K562 (cell line): Measurements from ENCODE around the gene RPS28. TPM values are rescaled to one million over a fixed set of nuclear protein-coding genes. Genes with fewer than 3 reads are reported as not detected.

ENCODE experiments used
- CEBPG ChIP-seq, 3 experiments: fragments of 200-800 bp in 1 of 3; sonication (Bioruptor generic) in 1 of 3; sonication (generic) in 1 of 3; formaldehyde crosslinking in 1 of 3; IDR thresholded peaks in 2 of 3; conservative IDR thresholded peaks in 1 of 3; 2 replicates each; pipeline versions ENCODE4 v1.6.1 to v1.8.0; 2016 to 2022; ENCODE audit warnings: missing compliant biosample characterization in 2 of 3, missing genetic modification characterization in 2 of 3, mild to moderate bottlenecking in 1 of 3, missing genetic modification reagents in 1 of 3
- EGR1 ChIP-seq: fragments of 450-650 bp; conservative IDR thresholded peaks from 2 replicates; pipeline ENCODE4 v1.6.1; 2017; ENCODE audit warnings: mild to moderate bottlenecking
- ELF4 ChIP-seq: fragments of 450-650 bp; formaldehyde crosslinking; IDR thresholded peaks from 2 replicates; pipeline ENCODE4 v1.4.0; 2022; ENCODE audit warnings: missing genetic modification characterization
- FOXJ2 ChIP-seq: fragments of 200-800 bp; sonication (Bioruptor generic); IDR thresholded peaks from 2 replicates; pipeline ENCODE4 v1.6.1; 2016; ENCODE audit warnings: missing genetic modification characterization, missing compliant biosample characterization
- GATA2 ChIP-seq: sonication (generic); formaldehyde crosslinking; IDR thresholded peaks from 2 replicates; pipeline ENCODE4 v1.4.0; 2020; ENCODE audit warnings: mild to moderate bottlenecking, missing genetic modification reagents
- KHSRP ChIP-seq: fragments of 450-650 bp; IDR thresholded peaks from 2 replicates; pipeline ENCODE4 v1.6.1; 2017
- MAFG ChIP-seq: fragments of 450-650 bp; conservative IDR thresholded peaks from 2 replicates; pipeline ENCODE4 v1.6.1; 2016; ENCODE audit warnings: missing genetic modification characterization, missing compliant biosample characterization
- MTA3 ChIP-seq: fragments of 450-650 bp; formaldehyde crosslinking; IDR thresholded peaks from 2 replicates; pipeline ENCODE4 v1.6.1; 2017; ENCODE audit warnings: mild to moderate bottlenecking, borderline replicate concordance
- PHB ChIP-seq: fragments of 250-450 bp; sonication (Bioruptor Pico); IDR thresholded peaks from 2 replicates; pipeline ENCODE4 v1.5.0; 2021
- PHF8 ChIP-seq: fragments of 200-600 bp; sonication (generic); IDR thresholded peaks from 2 replicates; pipeline ENCODE4 v1.6.1; 2012; ENCODE audit warnings: mixed run types, mild to moderate bottlenecking, inconsistent platforms, low read length, moderate library complexity, borderline replicate concordance
- RFX7 ChIP-seq: fragments of 250-450 bp; sonication (Bioruptor Pico); IDR thresholded peaks from 2 replicates; pipeline ENCODE4 v1.5.1; 2021; ENCODE audit warnings: mild to moderate bottlenecking
- SAFB ChIP-seq: fragments of 200-400 bp; formaldehyde crosslinking; IDR thresholded peaks from 2 replicates; pipeline ENCODE4 v1.6.1; 2017; ENCODE audit warnings: low read depth, low read length, borderline replicate concordance
- SIN3A ChIP-seq, 2 experiments: fragments of 150-350 bp in 1 of 2; IDR thresholded peaks; 2 replicates each; pipeline ENCODE4 v1.6.1; 2011 to 2016; ENCODE audit warnings: borderline replicate concordance in 2 of 2, low read depth in 2 of 2, low read length in 2 of 2, mild to moderate bottlenecking in 2 of 2, moderate library complexity in 2 of 2; ENCODE audit not compliant: control insufficient read depth in 1 of 2
- U2AF2 ChIP-seq: fragments of 200-400 bp; formaldehyde crosslinking; optimal IDR thresholded peaks from 2 replicates; pipeline ENCODE3; 2017; ENCODE audit warnings: low read depth, mild to moderate bottlenecking, low read length
- XRCC4 ChIP-seq: IDR thresholded peaks from one replicate; pipeline ENCODE4 v1.6.1; 2011; ENCODE audit not compliant: insufficient read depth, insufficient read length; ENCODE audit errors: extremely low read depth
- XRCC5 ChIP-seq: fragments of 200-400 bp; formaldehyde crosslinking; IDR thresholded peaks from 2 replicates; pipeline ENCODE4 v1.6.1; 2017; ENCODE audit warnings: low read depth, mild to moderate bottlenecking, low read length
- ZBTB8A ChIP-seq: fragments of 450-650 bp; IDR thresholded peaks from 2 replicates; pipeline ENCODE4 v1.6.1; 2018; ENCODE audit warnings: mild to moderate bottlenecking, moderate library complexity; ENCODE audit not compliant: partially characterized antibody
- ZNF717 ChIP-seq: fragments of 250-450 bp; sonication (Bioruptor Pico); IDR thresholded peaks from 2 replicates; pipeline ENCODE4 v1.5.0; 2021
- ZNF75A ChIP-seq: fragments of 450-650 bp; formaldehyde crosslinking; IDR thresholded peaks from 2 replicates; pipeline ENCODE4 v1.4.0; 2020; ENCODE audit warnings: mild to moderate bottlenecking
- ZNF76 ChIP-seq: fragments of 250-450 bp; sonication (Bioruptor Pico); IDR thresholded peaks from 2 replicates; pipeline ENCODE4 v1.4.0; 2020; ENCODE audit warnings: mild to moderate bottlenecking, moderate library complexity, borderline replicate concordance
- polyA plus RNA-seq, 8 experiments: library from polyadenylated mRNA; depleted of rRNA in 4 of 8; stranded (reverse) in 5 of 8; unstranded in 3 of 8; fragments of >200 nt; fragmentation: Nextera tagmentation in 2 of 8; fragmentation: Illumina TruSeq in 1 of 8; extraction: Ambion mirVana in 2 of 8; extraction: Trizol in 1 of 8; gene quantifications; 2 replicates each; pipeline versions ENCODE4 v1.2.1 to v1.2.3, GENCODE V29; 2011 to 2014; ENCODE audit warnings: inconsistent platforms in 1 of 8, missing spikeins in 1 of 8
- total RNA-seq, 7 experiments: library from RNA; depleted of rRNA in 6 of 7; stranded (reverse); fragments of >200 nt in 6 of 7; fragmentation: Illumina TruSeq in 2 of 7; extraction: Trizol in 2 of 7; gene quantifications; 2 replicates each; pipeline versions ENCODE4 v1.2.1 to v1.2.3, GENCODE V29; 2011 to 2021; ENCODE audit warnings: low replicate concordance in 1 of 7
- TF ChIP-seq, protein P1 (sequence below), 2 experiments: fragments of 450-650 bp; IDR thresholded peaks; 2 replicates each; pipeline ENCODE4 v1.6.1; 2018; ENCODE audit warnings: mild to moderate bottlenecking in 2 of 2, low read depth in 1 of 2; ENCODE audit not compliant: partially characterized antibody in 2 of 2
- TF ChIP-seq, protein P2 (sequence below): sonication (generic); formaldehyde crosslinking; IDR thresholded peaks from 2 replicates; pipeline ENCODE4 v1.8.1; 2022; ENCODE audit warnings: missing genetic modification reagents

The RPS28 gene
- total and polyA plus RNA-seq, 9 of the 15 experiments (the other 6 are each of a cell fraction or from before 2014, with no cell fraction given): 165 to 2,827 (median 1,303) TPM

DNA sequence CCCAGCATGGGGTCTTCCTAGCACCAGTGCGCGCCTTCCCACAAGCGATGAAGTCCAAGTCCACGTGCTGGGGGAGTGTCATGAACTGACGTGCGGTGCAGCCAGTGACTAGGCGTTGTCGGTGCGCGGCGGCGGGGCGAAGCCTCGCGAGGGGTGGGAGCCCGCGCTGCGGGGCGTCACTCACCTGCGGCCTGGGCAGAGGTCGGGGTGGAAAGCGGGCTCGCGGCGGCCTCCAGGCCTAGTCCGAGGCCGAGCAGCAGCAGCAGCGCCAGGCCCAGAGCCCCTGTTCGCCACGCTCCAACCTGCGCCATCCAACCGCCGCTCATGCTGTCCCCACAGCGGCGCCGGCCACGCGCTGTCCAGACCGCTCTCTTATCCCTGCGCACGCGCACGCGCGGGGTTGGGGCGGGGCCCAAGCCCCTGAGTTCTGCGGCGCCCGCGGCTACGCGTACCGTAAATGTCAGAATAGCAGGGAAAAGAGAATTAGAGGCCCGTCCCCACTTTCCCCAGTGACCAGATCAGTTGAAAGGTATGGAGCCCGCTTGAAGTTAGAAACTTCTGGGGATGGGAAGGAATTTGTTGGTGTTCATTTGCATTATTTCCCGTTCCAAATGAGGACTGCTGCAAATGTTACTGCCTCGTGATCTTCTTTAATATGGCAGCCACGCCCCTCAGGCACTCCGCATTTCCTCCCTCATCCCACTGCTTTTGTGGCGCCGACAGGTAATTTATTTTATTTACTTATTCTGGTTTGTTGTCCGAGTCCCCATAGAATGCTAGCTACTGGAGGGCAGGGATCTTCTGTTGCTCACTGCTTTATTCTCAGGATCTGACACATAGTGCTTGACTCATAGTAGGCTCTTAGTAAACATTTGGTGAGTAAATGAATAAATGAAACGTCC, 13.1 kb upstream of the RPS28 start, which contains the start of gene CD320 (continued):
- TF ChIP-seq, protein P1, sequence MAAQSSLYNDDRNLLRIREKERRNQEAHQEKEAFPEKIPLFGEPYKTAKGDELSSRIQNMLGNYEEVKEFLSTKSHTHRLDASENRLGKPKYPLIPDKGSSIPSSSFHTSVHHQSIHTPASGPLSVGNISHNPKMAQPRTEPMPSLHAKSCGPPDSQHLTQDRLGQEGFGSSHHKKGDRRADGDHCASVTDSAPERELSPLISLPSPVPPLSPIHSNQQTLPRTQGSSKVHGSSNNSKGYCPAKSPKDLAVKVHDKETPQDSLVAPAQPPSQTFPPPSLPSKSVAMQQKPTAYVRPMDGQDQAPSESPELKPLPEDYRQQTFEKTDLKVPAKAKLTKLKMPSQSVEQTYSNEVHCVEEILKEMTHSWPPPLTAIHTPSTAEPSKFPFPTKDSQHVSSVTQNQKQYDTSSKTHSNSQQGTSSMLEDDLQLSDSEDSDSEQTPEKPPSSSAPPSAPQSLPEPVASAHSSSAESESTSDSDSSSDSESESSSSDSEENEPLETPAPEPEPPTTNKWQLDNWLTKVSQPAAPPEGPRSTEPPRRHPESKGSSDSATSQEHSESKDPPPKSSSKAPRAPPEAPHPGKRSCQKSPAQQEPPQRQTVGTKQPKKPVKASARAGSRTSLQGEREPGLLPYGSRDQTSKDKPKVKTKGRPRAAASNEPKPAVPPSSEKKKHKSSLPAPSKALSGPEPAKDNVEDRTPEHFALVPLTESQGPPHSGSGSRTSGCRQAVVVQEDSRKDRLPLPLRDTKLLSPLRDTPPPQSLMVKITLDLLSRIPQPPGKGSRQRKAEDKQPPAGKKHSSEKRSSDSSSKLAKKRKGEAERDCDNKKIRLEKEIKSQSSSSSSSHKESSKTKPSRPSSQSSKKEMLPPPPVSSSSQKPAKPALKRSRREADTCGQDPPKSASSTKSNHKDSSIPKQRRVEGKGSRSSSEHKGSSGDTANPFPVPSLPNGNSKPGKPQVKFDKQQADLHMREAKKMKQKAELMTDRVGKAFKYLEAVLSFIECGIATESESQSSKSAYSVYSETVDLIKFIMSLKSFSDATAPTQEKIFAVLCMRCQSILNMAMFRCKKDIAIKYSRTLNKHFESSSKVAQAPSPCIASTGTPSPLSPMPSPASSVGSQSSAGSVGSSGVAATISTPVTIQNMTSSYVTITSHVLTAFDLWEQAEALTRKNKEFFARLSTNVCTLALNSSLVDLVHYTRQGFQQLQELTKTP (IDR thresholded peaks at IDR 0.05; ENCODE audit: low read depth in 1 of 2, partially characterized antibody in 2 of 2): peak in 1 of 2 experiments; percentile 96
- TF ChIP-seq SAFB (peak; percentile 66; the same call in 1 of the 2 replicates), U2AF2 (no peak), ZNF717 (CRISPR knock-in tag) (no peak), GATA2 (CRISPR knock-in tag) (no peak), ZNF76 (CRISPR knock-in tag) (no peak), XRCC4 (no peak), RFX7 (no peak), ELF4 (no peak), ZBTB8A (no peak), XRCC5 (no peak), FOXJ2 (tag) (no peak), MAFG (no peak), MTA3 (peak; percentile 83; the same call in 1 of the 2 replicates), EGR1 (no peak; the same call in 1 of the 2 replicates), ZNF75A (no peak), SIN3A (IDR thresholded peaks at IDR 0.05; ENCODE audit: borderline replicate concordance in 2 of 2, control insufficient read depth in 1 of 2, low read depth in 2 of 2, low read length in 2 of 2) (peak; percentile 82 to 84; a peak in 3 of 4 replicates), CEBPG (CRISPR knock-in tag; IDR thresholded peaks at IDR 0.05) (no peak), CEBPG (tag; conservative IDR thresholded peaks at IDR 0.05 in 1 of 2, IDR thresholded peaks at IDR 0.05 in 1 of 2) (no peak), PHB (no peak), PHF8 (peak; percentile 85; the same call in 1 of the 2 replicates), KHSRP (no peak; the same call in 1 of the 2 replicates)
- TF ChIP-seq, protein P2, sequence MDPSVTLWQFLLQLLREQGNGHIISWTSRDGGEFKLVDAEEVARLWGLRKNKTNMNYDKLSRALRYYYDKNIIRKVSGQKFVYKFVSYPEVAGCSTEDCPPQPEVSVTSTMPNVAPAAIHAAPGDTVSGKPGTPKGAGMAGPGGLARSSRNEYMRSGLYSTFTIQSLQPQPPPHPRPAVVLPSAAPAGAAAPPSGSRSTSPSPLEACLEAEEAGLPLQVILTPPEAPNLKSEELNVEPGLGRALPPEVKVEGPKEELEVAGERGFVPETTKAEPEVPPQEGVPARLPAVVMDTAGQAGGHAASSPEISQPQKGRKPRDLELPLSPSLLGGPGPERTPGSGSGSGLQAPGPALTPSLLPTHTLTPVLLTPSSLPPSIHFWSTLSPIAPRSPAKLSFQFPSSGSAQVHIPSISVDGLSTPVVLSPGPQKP (CRISPR knock-in tag): no peak
